Measurements from ENCODE around the gene PCDH1.
"Not testable (repeated sequence)": the region's sequence is repeated elsewhere in the genome, so short reads cannot be mapped to it uniquely, and the experiment has no call there.

The PCDH1 gene

DNA sequence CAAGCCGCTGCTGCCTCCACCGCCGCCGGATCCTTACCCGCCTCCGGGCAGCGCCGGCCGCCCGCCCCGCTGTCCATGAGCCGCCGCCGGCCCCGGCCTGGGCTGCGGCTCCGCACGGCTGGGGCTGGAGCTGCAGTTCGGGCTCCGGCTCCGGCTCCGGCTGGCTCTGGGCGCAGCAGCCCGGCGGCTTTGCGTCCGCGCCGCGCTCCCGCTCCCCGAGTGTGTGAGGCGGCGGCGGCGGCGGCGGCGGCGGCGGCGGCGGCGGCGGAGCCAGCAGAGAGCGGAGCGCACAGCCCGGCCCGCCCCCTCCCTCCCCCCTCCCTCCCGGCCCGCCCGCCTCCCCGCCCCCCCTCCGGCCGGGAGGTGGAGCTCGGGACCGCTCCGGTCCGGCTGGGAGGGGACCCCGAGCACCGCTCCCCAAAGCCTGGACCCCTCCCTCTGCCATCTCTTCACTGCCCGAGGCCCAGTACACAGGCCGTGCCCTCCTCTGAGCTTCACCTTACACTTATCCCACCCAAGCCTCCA lies at the start of gene PCDH1:
Gene PCDH1 (minus strand): TSS at position 225 of the 525 bp plus-strand sequence. CDS start 148 bp downstream, at position 77.
- FAIRE-seq, result no peak

DNA sequence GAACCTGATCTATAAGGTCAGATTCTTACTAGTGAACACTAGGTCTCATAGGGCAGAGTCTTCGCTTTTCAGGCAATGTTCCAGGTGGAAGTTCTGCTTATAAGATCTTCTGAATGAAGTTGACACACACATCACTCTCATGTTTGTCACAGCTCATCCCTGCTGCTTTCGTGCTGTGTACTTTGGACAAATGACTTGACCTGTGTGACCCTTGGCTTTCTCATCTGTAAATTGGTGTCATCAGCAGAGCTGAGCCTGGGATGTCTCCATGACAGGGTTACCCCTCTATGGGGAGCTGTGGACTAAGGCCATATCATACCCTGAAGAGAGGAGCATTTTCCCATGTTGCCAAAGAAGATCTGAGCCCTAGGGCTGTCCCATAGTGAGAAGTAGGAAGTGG lies 48.2 kb upstream of the PCDH1 start:
- no peak for FAIRE-seq

DNA sequence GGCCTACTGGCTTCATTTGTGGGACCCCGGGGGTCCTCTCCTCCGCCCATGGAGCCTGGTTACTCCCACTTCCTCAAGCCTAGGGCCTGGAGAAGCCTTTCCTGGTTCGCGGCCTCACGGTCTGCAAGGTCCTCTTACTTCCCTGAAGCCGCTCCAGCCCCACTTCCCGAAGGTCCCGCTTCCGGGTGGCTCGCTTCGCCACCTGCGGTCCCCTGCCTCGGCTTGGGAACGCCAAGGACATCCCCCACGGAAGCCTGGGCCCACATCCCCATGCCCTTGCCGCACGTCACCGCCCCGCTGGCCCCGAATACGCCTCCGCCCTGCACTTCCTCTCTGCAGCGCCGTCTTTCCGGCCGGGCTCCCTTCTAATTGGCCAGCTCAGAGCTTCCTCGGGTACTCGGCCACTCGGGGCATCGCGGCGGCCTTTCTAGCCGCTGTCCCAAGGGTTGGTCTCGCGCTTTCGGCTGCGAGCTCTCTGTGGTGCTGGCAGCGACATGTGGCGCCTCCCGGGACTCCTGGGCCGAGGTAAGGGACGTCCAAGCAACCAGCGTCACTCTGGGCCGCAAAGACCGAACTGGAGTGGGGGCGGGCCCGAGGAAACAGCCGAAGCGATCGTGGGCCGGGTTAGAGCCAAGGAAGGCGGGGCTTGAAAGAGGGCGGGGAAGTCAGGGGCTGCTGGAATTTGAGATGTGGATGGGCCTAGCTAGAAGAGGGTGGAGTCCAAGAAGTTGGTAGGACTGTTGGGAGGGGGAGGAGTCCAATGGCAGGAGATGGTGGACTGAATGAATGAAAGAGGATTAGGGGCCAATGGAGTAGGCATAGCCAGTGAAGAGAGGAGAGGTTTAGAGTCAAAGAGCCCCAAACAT lies 45.5 kb upstream of the PCDH1 start, which contains the start of gene DELE1:
Gene DELE1 (plus strand): TSS at position 424 of the 866 bp plus-strand sequence. CDS start 71 bp downstream, at position 495.
- peak; percentile 78 for FAIRE-seq

DNA sequence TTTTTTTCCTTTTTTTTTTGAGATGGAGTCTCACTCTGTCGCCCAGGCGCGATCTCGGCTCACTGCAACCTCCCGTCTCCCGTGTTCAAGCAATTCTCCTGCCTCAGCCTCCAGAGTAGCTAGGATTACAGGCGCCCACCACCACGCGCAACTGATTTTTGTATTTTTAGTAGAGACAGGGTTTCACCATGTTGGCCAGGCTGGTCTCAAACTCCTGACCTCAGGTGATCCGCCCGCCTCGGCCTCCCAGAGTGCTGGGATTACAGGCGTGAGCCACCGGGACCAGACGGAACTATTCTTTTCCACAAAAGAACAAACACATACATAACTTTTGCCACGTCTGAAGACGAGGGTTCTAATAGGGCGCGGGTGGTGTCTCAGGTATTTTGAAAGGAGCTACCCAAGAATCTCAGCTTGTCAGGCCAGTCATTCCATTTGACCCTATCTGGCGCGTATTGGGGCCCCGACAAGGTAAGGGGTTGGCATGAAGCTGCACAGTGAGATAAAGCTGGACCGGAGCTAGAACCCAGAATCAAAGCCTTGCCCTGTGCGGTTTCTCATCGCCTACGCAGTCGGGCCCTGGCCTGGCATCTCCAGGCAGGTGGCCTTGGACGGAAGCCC lies 44.7 kb upstream of the PCDH1 start:
- FAIRE-seq, result not testable (repeated sequence)

DNA sequence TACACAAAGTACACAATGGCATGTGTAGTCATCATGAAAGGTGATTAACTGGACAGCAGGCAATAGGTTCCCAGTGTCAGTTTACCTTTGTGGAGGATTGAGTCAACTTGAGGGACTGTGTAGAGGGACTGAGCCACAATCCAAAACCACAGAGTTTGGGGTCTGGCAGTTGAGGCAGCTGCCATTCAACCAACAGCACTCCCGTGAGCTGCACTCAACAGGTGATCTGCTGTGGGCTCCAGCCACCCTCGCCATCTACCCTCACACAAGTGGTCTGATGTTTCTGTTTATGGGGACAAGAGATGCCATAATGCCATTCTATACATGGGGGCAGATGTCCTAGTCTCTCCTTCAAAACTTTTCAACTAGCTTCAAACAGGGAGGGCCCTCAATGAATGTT lies 42.6 kb upstream of the PCDH1 start:
- no peak for FAIRE-seq

DNA sequence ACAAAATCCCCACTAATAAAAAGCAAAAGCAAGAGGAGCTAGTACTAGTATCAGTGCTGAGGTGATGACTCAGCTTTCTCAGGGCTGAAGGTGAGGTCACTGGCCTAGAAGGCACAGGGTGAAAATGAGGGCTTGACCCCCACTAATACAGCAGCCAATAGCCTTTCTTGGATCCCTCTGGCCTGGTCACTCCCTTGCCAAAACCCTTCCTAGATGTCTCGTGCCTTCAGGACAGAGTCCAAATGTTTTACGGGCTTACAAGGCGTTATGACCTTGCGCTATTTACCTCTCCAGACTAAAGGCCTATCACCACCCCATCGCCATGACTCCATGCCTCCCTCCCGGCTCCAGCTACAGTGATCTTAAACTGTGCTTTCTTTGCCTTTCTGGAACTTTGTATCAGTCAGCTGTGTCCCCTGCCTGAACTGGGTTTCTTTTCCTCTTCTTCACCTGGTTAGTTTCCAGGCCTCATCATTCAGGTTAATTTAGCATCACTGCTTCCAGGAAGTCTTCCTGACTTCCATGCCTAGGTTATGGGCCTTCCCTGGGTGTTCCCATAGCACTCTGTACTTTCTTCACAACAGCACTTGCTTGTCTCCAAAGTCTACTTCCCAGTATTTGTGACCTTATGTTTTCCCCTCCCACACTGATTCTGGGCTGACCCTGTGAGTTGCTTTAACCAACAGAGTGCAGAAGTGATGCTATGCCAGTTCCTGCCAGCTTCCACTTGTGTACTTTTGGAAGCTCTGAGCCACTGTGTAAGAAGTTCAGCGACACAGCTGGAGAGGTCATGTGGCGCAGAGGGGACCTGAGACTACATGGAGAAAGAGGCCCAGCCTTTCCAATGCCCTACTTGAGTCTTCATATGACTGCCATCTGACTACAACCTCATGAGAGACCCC lies 41.3 kb upstream of the PCDH1 start:
- no peak for FAIRE-seq

DNA sequence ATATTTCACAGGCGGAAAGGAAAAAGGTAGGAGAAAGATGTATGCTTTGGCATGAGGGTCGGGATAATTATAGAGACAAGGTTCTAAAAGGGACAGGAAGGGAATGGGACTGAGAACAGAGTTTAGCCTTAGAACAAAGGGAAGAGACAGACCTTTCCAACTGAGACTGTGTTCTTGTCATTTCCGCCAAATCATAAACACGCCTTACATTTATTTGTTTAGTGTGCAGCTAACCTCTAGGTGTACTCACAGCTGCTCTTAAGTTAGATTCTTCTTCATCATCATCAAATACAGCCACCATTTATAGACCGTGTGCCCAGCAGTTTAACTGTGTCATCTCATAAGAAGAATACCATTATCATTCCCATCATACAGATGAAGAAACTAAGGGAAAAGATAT lies 39.5 kb upstream of the PCDH1 start:
- no peak for FAIRE-seq

DNA sequence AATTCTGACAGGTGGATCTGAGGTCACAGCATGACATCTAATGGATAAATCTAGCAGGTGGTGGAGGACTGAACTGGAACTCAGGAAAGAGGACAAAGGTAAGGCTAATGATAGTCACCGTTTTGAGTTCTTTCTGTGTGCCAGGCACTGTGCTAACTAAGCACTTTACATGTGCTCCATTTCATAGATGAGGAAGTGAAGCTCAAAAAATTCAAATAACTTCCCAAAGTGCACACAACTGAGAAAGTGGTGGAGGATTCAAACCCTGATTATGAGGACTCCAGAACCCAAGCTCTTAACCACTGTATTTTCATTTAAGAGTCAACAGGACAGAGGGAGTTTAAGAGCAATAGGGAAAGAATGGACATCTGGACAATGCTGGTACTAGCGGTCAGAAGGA lies 38.3 kb upstream of the PCDH1 start:
- no peak for FAIRE-seq

DNA sequence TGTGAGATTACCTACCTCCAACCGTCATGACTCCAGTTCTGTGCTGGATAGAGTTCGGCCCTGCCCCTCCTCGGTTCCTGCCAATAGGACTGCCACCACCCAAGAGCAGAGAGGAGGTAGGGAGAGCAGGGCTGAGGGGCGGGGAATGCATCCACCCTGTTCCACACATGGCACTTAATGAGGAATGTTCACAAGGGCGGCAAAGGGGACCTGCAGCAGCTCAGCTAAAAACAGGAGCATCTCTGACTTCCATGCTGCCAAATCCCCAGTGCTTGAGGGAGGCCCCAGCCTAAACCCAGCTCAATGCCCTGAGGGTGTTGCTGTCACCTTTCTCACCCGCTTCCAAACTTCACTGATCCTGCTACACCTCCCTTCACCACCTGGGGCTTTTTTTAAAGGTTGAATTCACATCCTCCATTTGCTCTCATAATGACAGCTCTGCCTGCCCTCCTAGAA lies 37.7 kb upstream of the PCDH1 start:
- FAIRE-seq, result no peak

DNA sequence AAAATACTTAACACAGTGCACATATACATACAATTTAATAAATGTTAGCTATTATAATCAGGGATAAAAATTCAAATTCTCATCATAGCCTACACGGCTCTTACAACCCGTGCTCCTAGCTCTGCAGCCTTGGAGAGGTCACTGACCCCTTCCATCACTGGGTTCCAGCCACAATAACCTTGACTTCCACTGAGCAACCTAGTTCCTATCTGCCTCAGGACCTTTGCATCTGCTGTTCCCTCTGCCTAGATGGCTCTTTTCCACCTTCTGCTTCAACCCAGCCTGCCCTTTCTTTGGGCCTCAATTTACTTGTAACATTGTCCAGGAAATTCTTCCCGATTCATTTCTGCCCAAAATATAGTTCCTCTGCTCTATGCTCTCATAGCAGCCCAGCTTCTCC lies 36.6 kb upstream of the PCDH1 start:
- no peak for FAIRE-seq

DNA sequence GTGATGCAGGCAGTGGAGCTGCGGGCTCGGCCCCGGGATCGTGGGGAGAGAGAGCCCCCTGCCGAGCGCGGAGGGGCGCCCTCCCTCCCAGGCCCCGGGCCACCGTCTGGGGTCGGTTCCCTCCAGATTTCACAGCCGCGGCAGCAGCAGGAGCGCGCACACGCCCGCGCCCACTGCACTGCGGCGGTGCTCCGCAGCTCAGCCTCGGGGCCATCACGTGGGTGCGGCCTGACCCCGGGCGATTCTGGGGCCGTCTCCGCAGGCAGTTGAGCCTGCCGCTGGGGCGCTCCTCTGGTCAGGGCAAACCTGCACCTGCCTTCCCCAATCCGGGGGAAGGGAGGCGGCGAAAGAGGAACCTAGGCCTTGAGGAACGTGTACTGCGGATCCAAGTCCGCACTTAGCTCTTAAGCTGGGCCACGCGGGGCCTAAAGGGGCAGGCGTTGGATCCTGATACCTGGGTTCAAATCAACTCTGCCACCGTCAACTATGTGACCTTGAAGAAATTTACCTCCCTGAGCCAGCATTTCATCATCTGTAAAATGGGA lies 36.1 kb upstream of the PCDH1 start:
- no peak for FAIRE-seq

DNA sequence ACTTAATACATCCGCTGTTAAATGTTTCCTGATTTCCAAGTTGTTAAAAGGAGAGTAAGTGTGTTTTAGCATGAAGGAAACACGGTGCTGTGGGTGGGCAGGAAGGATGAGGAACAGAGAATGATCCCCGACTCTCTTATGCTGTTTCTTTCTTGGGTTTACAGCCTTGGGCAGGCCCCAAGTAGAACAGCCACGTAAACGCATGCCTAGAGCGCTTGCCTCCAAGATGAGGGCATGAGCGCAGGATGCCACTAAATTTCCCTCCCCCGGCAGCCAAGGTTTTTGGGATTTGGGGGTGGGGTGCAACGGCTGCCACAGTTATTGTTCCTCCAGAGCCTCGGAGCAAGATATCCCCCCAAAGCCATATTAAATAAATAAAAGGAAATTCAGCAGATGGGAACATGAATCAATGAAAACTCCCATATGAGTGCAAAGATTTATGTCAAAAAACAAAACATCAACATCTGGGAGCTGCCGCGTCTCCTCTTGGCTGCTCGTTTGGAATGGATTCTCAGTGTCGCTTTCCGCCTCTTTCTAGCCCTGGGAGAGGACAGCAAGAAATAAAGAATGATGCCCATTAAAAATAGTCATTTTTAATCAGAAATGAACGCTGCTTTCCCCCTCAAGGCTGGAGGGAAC lies 35.5 kb upstream of the PCDH1 start:
- no peak for FAIRE-seq

DNA sequence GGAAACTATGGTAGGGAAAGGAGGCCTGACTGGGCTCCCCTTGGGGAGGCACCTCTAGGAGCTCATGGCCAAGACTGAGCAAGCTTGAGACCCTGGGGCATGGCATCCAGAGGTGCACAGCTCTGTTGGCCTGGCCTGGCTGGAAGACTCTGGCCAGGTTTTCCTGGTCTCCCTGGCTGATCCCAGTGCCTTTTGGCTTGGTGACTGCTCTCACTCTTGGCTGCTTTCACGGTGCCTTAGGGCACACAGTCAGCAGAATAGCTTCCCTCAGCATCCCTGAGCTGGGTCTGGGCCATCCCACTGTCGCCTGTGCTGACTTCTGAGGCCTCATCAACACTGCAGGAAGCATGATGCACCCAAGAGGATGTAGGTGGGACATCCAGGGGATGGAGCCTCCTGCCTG lies 32.1 kb upstream of the PCDH1 start:
- FAIRE-seq, result no peak

DNA sequence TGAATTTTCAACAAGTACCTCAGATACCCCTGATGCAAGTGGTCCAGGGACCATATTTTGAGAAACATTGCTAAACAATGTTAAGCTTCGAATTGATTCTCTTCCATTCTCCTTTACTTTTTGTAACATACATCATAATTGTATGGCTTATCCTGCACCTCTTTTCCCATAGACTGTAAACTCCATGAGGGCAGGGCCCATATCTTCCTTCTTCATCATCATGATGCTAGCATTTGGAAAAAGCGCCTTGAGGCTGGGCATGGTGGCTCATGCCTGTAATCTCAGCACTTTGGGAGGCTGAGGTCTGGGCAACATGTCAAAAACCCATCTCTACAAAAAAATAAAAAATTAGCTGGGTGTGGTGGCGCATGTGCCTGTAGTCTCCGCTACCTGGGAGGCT lies 31.0 kb upstream of the PCDH1 start:
- FAIRE-seq, result no peak

DNA sequence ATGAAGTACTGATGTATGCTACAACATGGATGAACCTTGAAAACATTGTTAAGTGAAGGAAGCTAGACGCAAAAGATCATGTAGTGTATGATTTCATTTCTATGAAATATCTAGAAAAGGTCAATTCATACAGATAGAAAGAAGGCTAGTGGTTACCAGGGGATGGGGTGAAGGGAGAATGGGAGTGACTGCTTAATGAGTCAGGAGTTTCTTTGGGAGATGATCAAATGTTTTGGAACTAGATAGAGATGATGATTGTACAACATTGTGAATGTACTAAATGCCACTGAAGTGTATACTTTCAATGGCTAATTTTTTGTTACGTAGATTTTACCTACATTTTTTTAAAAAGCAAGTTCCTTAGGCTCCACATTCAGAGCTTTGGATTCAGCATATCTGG lies 30.6 kb upstream of the PCDH1 start:
- FAIRE-seq, result no peak

DNA sequence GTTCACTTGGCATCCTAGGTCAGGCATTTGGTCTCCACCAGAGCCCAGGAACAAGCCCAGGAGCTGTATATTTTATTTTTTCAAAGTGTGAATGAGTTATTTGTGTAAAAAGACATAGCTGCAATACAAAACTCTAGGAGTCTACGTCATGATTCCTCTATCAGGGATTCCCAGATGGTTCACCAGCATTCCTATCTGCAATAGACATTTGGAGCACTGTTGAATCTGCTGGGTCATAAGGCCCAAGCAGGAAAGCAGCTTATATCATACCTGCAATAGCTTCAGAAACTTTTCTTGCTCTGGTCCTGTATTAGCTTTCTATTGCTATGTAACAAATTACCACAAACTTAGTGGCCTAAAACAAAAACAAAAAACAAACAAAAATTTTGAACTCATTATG lies 28.8 kb upstream of the PCDH1 start:
- FAIRE-seq, result no peak

DNA sequence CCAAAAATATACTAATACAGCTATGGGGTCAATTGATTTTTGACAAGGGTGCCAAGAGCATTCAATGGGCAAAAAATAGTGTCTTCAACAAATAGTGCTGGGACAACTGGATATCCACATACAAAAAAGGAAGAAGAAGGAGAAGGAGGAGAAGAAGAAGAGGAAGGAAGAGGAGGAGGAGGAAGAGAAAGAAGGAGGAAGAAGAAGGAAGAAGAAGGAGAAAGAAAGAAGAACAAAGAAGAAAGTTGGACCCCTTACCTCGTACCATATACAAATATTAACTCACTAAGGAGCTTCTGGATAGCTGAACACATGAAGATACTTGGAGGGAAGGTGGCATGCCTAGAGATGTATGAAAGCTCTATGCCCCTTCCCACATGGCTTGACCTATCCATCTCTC lies 28.3 kb upstream of the PCDH1 start:
- no peak for FAIRE-seq

DNA sequence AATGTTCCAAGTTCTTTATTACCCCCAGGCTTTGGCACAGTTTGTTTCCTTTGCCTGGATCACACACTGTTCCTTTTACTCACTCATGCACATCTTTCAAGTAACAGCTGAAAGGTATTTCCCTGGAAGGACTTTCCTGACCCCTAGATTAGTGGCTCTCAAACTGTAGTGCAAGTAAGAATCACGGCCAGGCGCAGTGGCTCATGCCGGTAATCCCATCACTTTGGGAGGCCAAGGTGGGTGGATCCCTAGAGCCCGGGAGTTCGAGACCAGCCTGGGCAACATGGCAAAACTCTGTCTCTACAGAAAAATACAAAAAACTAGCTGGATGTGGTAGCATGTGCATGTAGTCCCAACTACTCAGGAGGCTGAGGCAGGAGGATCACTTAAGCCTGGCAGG lies 26.3 kb upstream of the PCDH1 start:
- no peak for FAIRE-seq

DNA sequence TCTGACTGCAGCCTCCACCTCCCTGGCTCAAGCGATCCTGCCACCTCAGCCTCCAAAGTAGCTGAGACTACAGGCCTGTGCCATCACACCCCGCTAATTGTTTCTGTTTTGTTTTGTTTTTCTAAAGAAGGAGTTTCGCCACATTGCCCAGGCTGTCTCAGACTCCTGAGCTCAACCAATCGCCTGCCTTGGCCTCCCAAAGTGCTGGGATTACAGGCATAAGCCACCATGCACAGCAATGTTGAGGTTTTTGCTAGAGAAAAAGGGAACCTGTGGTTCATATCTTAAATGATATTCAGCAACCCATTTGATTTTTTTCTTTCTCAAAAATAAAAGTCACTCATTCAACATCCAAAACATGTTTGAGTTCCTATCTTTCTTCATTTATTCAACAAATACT lies 25.1 kb upstream of the PCDH1 start:
- FAIRE-seq, result no peak

DNA sequence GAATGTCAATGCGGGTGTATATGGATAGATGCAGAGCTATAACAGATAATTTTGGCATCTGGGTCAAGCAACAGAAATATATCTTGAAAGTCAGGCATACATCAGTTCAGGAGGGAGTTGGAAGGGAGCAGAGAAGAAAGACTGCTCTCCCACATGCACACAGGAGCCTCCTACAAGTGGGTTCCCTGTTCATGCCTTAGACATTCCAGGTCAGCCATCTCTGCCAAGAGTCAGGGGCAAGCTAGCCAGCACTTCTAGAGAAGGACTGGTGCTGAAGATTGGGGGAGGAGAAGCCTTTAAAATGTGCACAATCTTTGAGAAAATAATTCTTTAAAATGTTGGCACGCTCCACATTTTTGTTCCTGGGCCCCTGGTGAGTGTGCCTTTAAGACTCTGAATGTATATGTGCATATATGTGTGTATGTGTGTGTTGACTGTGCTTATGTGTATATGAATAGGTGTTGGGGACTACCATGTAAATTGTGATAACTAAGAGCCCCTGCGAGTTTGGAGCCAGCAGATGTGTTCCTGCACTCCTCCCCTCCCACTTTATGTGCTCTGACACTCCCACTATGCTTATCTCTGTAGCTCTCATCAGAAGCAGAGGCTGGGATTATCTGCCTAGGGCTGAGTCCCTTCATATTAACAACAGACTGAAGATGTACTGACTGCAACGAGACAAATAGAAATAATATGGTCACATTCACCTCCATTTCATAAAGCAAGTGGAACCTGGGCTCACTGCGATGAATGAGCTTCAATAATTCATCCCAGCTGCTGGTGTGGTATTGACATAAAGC lies 24.0 kb upstream of the PCDH1 start:
- FAIRE-seq, result no peak

DNA sequence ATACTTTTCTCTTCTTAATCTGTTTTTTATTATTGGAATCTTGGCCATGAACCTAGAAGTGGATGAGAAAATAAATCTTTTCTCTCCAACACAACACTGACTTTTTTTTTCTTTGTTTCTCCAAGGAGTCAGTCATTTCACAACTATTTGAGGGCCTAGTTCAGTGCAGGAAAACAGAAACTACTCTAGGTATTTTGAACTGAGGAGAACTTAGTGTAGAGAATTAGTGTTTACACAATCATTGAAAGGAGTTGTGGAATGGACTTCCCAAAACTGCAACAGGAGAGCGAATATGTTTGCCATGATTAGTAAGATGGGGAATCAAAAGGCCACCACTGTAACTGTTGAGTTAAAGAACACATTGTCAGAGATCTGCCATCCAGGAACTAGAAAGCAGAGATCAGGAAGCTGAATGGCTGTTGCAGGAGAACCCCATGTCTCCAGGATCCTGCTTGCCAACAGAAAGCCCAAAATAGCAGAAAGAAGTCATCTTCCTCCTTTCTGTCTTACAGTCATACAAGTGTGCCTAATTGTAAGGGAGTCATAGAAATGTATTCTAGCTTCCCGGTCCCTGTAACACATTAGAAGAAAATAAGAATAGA lies 20.3 kb upstream of the PCDH1 start:
- no peak for FAIRE-seq

All from TTC549 (cell line).